ENCODE measurements around the gene DCC. TPM values are rescaled to one million over a fixed set of nuclear protein-coding genes. Genes with fewer than 3 reads are reported as not detected.
"Not testable (repeated sequence)": the region's sequence is repeated elsewhere in the genome, so short reads cannot be mapped to it uniquely, and the experiment has no call there.

The DCC gene
- total RNA-seq, 1 experiment from 2014 or later, result not detected

DNA sequence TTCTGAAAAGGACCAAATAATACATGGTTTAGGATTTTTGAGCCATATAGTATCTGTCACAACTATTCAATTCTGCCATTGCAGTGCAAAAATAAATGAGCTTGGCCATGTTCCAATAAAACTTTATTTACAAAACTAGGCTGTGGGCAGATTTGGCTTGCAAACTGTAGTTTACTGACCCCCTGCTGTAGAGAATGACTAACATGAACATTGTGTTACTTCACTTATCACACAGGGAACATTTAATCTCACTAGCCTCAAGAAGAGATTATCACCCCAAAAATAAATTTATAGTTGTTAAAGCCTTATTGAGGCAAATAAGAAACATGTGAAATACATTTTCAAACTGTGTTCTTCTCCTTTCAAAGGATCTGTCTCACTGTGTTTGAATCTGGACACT lies 1118.3 kb downstream of the DCC start:
- Mint-ChIP-seq H3K9me3 (ENCODE audit: unreplicated experiment) (peaks cover 7% of the 10 kb centered on the region), H3K36me3 (ENCODE audit: insufficient read depth, unreplicated experiment) (no peaks in the 10 kb centered on the region), H3K27ac (ENCODE audit: low read depth, unreplicated experiment) (no peak overlapping the region), H3K4me3 (ENCODE audit: unreplicated experiment) (no peak overlapping the region), H3K4me1 (ENCODE audit: insufficient read depth, unreplicated experiment) (no peaks in the 10 kb centered on the region), H3K27me3 (ENCODE audit: insufficient read depth, unreplicated experiment) (no peaks in the 10 kb centered on the region)
- TF ChIP-seq, protein P1, sequence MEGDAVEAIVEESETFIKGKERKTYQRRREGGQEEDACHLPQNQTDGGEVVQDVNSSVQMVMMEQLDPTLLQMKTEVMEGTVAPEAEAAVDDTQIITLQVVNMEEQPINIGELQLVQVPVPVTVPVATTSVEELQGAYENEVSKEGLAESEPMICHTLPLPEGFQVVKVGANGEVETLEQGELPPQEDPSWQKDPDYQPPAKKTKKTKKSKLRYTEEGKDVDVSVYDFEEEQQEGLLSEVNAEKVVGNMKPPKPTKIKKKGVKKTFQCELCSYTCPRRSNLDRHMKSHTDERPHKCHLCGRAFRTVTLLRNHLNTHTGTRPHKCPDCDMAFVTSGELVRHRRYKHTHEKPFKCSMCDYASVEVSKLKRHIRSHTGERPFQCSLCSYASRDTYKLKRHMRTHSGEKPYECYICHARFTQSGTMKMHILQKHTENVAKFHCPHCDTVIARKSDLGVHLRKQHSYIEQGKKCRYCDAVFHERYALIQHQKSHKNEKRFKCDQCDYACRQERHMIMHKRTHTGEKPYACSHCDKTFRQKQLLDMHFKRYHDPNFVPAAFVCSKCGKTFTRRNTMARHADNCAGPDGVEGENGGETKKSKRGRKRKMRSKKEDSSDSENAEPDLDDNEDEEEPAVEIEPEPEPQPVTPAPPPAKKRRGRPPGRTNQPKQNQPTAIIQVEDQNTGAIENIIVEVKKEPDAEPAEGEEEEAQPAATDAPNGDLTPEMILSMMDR (IDR thresholded peaks at IDR 0.05; ENCODE audit: unreplicated experiment), result no peak
- CTCF ChIA-PET, result no interaction called here
- POLR2A ChIA-PET, result no interaction called here
- no TSS peak for BruUV-seq (replicated peaks)
- intact Hi-C loops (cut with micrococcal nuclease), result no loop called here
- DNase-seq (ENCODE audit: unreplicated experiment), result peak; percentile 9

DNA sequence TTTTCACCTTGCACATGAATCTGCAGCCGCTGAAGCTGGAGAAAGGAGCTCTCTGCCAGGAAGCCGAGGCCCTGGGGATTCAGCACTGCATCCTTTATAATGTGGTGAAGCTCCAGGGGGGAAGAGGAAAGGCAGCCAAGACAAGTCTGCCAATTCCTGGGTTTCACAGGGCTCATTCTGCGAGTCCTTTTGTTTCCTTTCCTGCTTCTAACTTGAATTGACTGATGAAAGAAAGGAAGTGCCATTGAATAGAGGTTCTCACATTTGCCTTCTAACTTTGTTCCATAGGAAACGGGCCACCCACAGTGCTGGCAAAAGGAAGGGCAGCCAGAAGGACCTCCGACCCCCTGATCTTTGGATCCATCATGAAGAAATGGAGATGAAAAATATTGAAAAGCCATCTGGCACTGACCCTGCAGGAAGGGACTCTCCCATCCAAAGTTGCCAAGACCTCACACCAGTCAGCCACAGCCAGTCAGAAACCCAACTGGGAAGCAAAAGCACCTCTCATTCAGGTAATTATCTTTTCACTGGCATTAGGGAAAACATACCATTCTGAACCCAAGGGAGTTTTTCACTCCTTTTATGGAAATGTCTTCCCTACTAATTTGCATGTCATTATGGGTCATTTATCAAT lies 1119.1 kb downstream of the DCC start:
- TF ChIP-seq, protein P1 (IDR thresholded peaks at IDR 0.05; ENCODE audit: unreplicated experiment), result no peak
- H3K27me3 Mint-ChIP-seq (ENCODE audit: insufficient read depth, unreplicated experiment), result no peaks in the 10 kb centered on the region
- intact Hi-C loops (cut with micrococcal nuclease), result no loop called here
- BruUV-seq (replicated peaks), result no TSS peak
- POLR2A ChIA-PET, result no interaction called here
- H3K36me3 Mint-ChIP-seq (ENCODE audit: insufficient read depth, unreplicated experiment), result no peaks in the 10 kb centered on the region
- H3K4me1 Mint-ChIP-seq (ENCODE audit: insufficient read depth, unreplicated experiment), result no peaks in the 10 kb centered on the region
- CTCF ChIA-PET, result interaction anchor here (0.7 kb wide), 1 partner anchor 647 kb away, joined by 4 read pairs; no protein-coding TSS in a partner anchor
- peak; percentile 19 for DNase-seq (ENCODE audit: unreplicated experiment)
- no peak overlapping the region for H3K4me3 Mint-ChIP-seq (ENCODE audit: unreplicated experiment)
- peaks cover 7% of the 10 kb centered on the region for H3K9me3 Mint-ChIP-seq (ENCODE audit: unreplicated experiment)
- H3K27ac Mint-ChIP-seq (ENCODE audit: low read depth, unreplicated experiment), result no peak overlapping the region

GRCh38 chr18:53467756-53468155 lies 1127.8 kb downstream of the DCC start:
- no peak overlapping the region for H3K4me3 Mint-ChIP-seq (ENCODE audit: unreplicated experiment)
- TF ChIP-seq, protein P1 (IDR thresholded peaks at IDR 0.05; ENCODE audit: unreplicated experiment), result no peak
- H3K4me1 Mint-ChIP-seq (ENCODE audit: insufficient read depth, unreplicated experiment), result no peaks in the 10 kb centered on the region
- H3K9me3 Mint-ChIP-seq (ENCODE audit: unreplicated experiment), result peaks cover 10% of the 10 kb centered on the region
- no peak overlapping the region for H3K27ac Mint-ChIP-seq (ENCODE audit: low read depth, unreplicated experiment)
- H3K27me3 Mint-ChIP-seq (ENCODE audit: insufficient read depth, unreplicated experiment), result no peaks in the 10 kb centered on the region
- no peaks in the 10 kb centered on the region for H3K36me3 Mint-ChIP-seq (ENCODE audit: insufficient read depth, unreplicated experiment)
- ChIA-PET CTCF (interaction anchor here (0.6 kb wide), 1 partner anchor 1694 kb away, joined by 4 read pairs; no protein-coding TSS in a partner anchor), POLR2A (no interaction called here)
- no TSS peak for BruUV-seq (replicated peaks)
- intact Hi-C loops (cut with micrococcal nuclease), result no loop called here
- DNase-seq (ENCODE audit: unreplicated experiment), result no peak

- ChIA-PET POLR2A (interaction anchor here (1.0 kb wide), 1 partner anchor 16 kb away, joined by 4 read pairs; no protein-coding TSS in a partner anchor), CTCF (interaction anchor here (0.6 kb wide), 1 partner anchor 1694 kb away, joined by 4 read pairs; no protein-coding TSS in a partner anchor)
- H3K9me3 Mint-ChIP-seq (ENCODE audit: unreplicated experiment); intact Hi-C loops (cut with micrococcal nuclease); BruUV-seq (replicated peaks); H3K27me3 Mint-ChIP-seq (ENCODE audit: insufficient read depth, unreplicated experiment); H3K4me1 Mint-ChIP-seq (ENCODE audit: insufficient read depth, unreplicated experiment); DNase-seq (ENCODE audit: unreplicated experiment); H3K4me3 Mint-ChIP-seq (ENCODE audit: unreplicated experiment); H3K27ac Mint-ChIP-seq (ENCODE audit: low read depth, unreplicated experiment); H3K36me3 Mint-ChIP-seq (ENCODE audit: insufficient read depth, unreplicated experiment): not testable (repeated sequence)
Measured at GRCh38 chr18:53468173-53468572, 1128.2 kb downstream of the DCC start.

Measured in MCF 10A (cell line).